SK-N-SH treated with all-trans-retinoic acid at 6 μM for 48 hours (cell line): ENCODE results near the gene RER1.

ENCODE experiments used
- ATAC-seq: fragments of 200-7000 bp; cut with Tn5 transposase; 3 replicates; pipeline ENCODE4 v1.9.1; 2020; ENCODE audit warnings: mild to moderate bottlenecking, moderate library complexity
- ARNTL ChIP-seq: fragments of 450-650 bp; formaldehyde crosslinking; IDR thresholded peaks from 2 replicates; pipeline ENCODE4 v1.5.0; 2020; ENCODE audit warnings: low read depth, mild to moderate bottlenecking, moderate library complexity, borderline replicate concordance
- BACH2 ChIP-seq: fragments of 250-450 bp; sonication (Bioruptor Pico); IDR thresholded peaks from 2 replicates; pipeline ENCODE4 v1.9.0; 2021; ENCODE audit warnings: mild to moderate bottlenecking, borderline replicate concordance
- CSDC2 ChIP-seq: fragments of 250-450 bp; sonication (Bioruptor Pico); IDR thresholded peaks from 2 replicates; pipeline ENCODE4 v1.5.0; 2020; ENCODE audit warnings: mild to moderate bottlenecking, moderate library complexity
- CSRNP3 ChIP-seq: fragments of 250-450 bp; sonication (Bioruptor Pico); IDR thresholded peaks from 2 replicates; pipeline ENCODE4 v1.5.1; 2021; ENCODE audit warnings: mild to moderate bottlenecking, moderate library complexity
- ESRRG ChIP-seq: fragments of 250-450 bp; sonication (Bioruptor Pico); IDR thresholded peaks from 2 replicates; pipeline ENCODE4 v1.6.1; 2021; ENCODE audit warnings: mild to moderate bottlenecking
- GLIS3 ChIP-seq: fragments of 250-450 bp; sonication (Bioruptor Pico); IDR thresholded peaks from 2 replicates; pipeline ENCODE4 v1.5.0; 2020; ENCODE audit warnings: mild to moderate bottlenecking, moderate library complexity
- OSR1 ChIP-seq: fragments of 250-450 bp; sonication (Bioruptor Pico); IDR thresholded peaks from 2 replicates; pipeline ENCODE4 v1.8.0; 2022; ENCODE audit warnings: moderate library complexity, mild to moderate bottlenecking, inconsistent platforms
- PATZ1 ChIP-seq: fragments of 250-450 bp; sonication (Bioruptor Pico); IDR thresholded peaks from 2 replicates; pipeline ENCODE4 v1.8.0; 2020; ENCODE audit warnings: mild to moderate bottlenecking, moderate library complexity, borderline replicate concordance
- PPARA ChIP-seq: fragments of 250-450 bp; sonication (Bioruptor Pico); IDR thresholded peaks from 2 replicates; pipeline ENCODE4 v1.5.0; 2020; ENCODE audit warnings: mild to moderate bottlenecking, borderline replicate concordance
- SNAI2 ChIP-seq: fragments of 250-450 bp; sonication (Bioruptor Pico); IDR thresholded peaks from 2 replicates; pipeline ENCODE4 v1.5.0; 2020; ENCODE audit warnings: mild to moderate bottlenecking, moderate library complexity
- TCF4 ChIP-seq: fragments of 250-450 bp; sonication (Bioruptor Pico); IDR thresholded peaks from 2 replicates; pipeline ENCODE4 v1.8.0; 2021; ENCODE audit warnings: mild to moderate bottlenecking, moderate library complexity, borderline replicate concordance
- TOX ChIP-seq: fragments of 250-450 bp; sonication (Bioruptor Pico); IDR thresholded peaks from 2 replicates; pipeline ENCODE4 v1.8.0; 2021; ENCODE audit warnings: mild to moderate bottlenecking, moderate library complexity, borderline replicate concordance
- TSHZ2 ChIP-seq: fragments of 250-450 bp; sonication (Bioruptor Pico); IDR thresholded peaks from 2 replicates; pipeline ENCODE4 v1.5.0; 2020; ENCODE audit warnings: mild to moderate bottlenecking, moderate library complexity
- ZC3H10 ChIP-seq: fragments of 250-450 bp; sonication (Bioruptor Pico); IDR thresholded peaks from 2 replicates; pipeline ENCODE4 v1.5.1; 2021; ENCODE audit warnings: mild to moderate bottlenecking, moderate library complexity
- ZFP3 ChIP-seq: fragments of 250-450 bp; sonication (Bioruptor Pico); IDR thresholded peaks from 2 replicates; pipeline ENCODE4 v1.5.0; 2020; ENCODE audit warnings: mild to moderate bottlenecking, moderate library complexity
- ZFP30 ChIP-seq: fragments of 450-650 bp; formaldehyde crosslinking; IDR thresholded peaks from 2 replicates; pipeline ENCODE4 v1.5.0; 2022; ENCODE audit warnings: mild to moderate bottlenecking, moderate library complexity
- ZNF565 ChIP-seq: fragments of 450-650 bp; formaldehyde crosslinking; conservative IDR thresholded peaks from 2 replicates; pipeline ENCODE4 v1.5.0; 2020; ENCODE audit warnings: low read depth, mild to moderate bottlenecking, moderate library complexity
- ZNF70 ChIP-seq: fragments of 450-650 bp; formaldehyde crosslinking; IDR thresholded peaks from 2 replicates; pipeline ENCODE4 v1.5.0; 2020; ENCODE audit warnings: mild to moderate bottlenecking, moderate library complexity

Gene RER1

GRCh38 chr1:2384941-2385481, 6.6 kb upstream of the RER1 start:
- no peak for ATAC-seq
- no peak for TF ChIP-seq ZFP30
- TF ChIP-seq GLIS3 (CRISPR knock-in tag): no peak
- no peak for TF ChIP-seq BACH2
- no peak for TF ChIP-seq TOX (CRISPR knock-in tag)
- TF ChIP-seq, all 23 proteins: peak for 0

- TF ChIP-seq SNAI2 (CRISPR knock-in tag) (no peak), TSHZ2 (CRISPR knock-in tag) (no peak), CSRNP3 (CRISPR knock-in tag) (no peak)
- TF ChIP-seq, all 23 proteins: peak for 0
- no peak for ATAC-seq
Measured at GRCh38 chr1:2385606-2386280, 5.9 kb upstream of the RER1 start.

- ATAC-seq: no peak
- no peak for TF ChIP-seq ZNF70 (CRISPR knock-in tag)
- TF ChIP-seq ZFP3 (CRISPR knock-in tag): no peak
- TF ChIP-seq SNAI2 (CRISPR knock-in tag): no peak
- TF ChIP-seq PPARA (CRISPR knock-in tag): no peak
- no peak for TF ChIP-seq BACH2
- TF ChIP-seq ARNTL (CRISPR knock-in tag): no peak
- no peak for TF ChIP-seq ZC3H10 (CRISPR knock-in tag)
- TF ChIP-seq TCF4 (CRISPR knock-in tag): no peak
- TF ChIP-seq TSHZ2 (CRISPR knock-in tag): no peak
- no peak for TF ChIP-seq ESRRG
- TF ChIP-seq GLIS3 (CRISPR knock-in tag): no peak
- no peak for TF ChIP-seq CSRNP3 (CRISPR knock-in tag)
- TF ChIP-seq CSDC2 (CRISPR knock-in tag): no peak
- no peak for TF ChIP-seq PATZ1
- no peak for TF ChIP-seq OSR1 (CRISPR knock-in tag)
- TF ChIP-seq ZNF565: no peak
- TF ChIP-seq ZFP30: no peak
Measured at GRCh38 chr1:2386636-2387611, 4.7 kb upstream of the RER1 start.
